Activated CD4-positive, alpha-beta memory T cell treated with anti-CD3 and anti-CD28 coated beads, Interleukin-2, amount 10 ng/mL, durations not matched to agents 7 days and 5 days (primary cell): ENCODE data around the gene MATN1. TPM values are rescaled to one million over a fixed set of nuclear protein-coding genes. Genes with fewer than 3 reads are reported as not detected.

Experiments
- total RNA-seq, 2 experiments: library from RNA; stranded (reverse); gene quantifications; one replicate each; pipeline ENCODE4 v1.2.3, GENCODE V29; 2021

The MATN1 gene
- total RNA-seq, 2 experiments from 2014 or later: not detected

Other genes with a start within 250 kb of the MATN1 start
- 100 to 1,000 TPM; 481 to 482 TPM for gene LAPTM5, start 34.2 kb upstream of the MATN1 start, total RNA-seq
- gene SDC3, start 185.2 kb upstream of the MATN1 start, total RNA-seq: not detected